ENCODE measurements around the gene MAGOH. TPM values are rescaled to one million over a fixed set of nuclear protein-coding genes. Genes with fewer than 3 reads are reported as not detected.

Gene MAGOH
- total and polyA plus RNA-seq, 9 of the 15 experiments (the other 6 are each of a cell fraction or from before 2014, with no cell fraction given) = 102 to 342 (median 135) TPM

GRCh38 chr1:53278298-53278725 lies 40.0 kb upstream of the MAGOH start (continued):
- TF ChIP-seq ZFP1 (CRISPR knock-in tag; IDR thresholded peaks at IDR 0.05) (no peak), ZNF696 (CRISPR knock-in tag; conservative IDR thresholded peaks at IDR 0.05) (no peak), HMG20A (CRISPR knock-in tag; conservative IDR thresholded peaks at IDR 0.05) (no peak), SMC3 (conservative IDR thresholded peaks at IDR 0.05; ENCODE audit: insufficient read depth, low read depth, low read length) (peak; percentile 95), STAG1 (CRISPR knock-in tag; IDR thresholded peaks at IDR 0.05; ENCODE audit: borderline replicate concordance) (peak; percentile 71; the same call in 1 of the 2 replicates), U2AF2 (optimal IDR thresholded peaks at IDR 0.05; ENCODE audit: low read depth, low read length) (no peak), MCM2 (IDR thresholded peaks at IDR 0.05; ENCODE audit: low read depth) (no peak), ELF2 (CRISPR knock-in tag; IDR thresholded peaks at IDR 0.05) (no peak), LARP7 (IDR thresholded peaks at IDR 0.05) (no peak), CCAR2 (IDR thresholded peaks at IDR 0.05; ENCODE audit: low read depth, low read length) (no peak), PCBP1 (IDR thresholded peaks at IDR 0.05; ENCODE audit: low read depth, low read length, poor library complexity, severe bottlenecking) (no peak), RB1 (IDR thresholded peaks at IDR 0.05; ENCODE audit: low read depth) (peak; percentile 29; the same call in 1 of the 2 replicates), RAD21 (CRISPR knock-in tag; conservative IDR thresholded peaks at IDR 0.05 in 1 of 2, IDR thresholded peaks at IDR 0.05 in 1 of 2) (peak; percentile 96 to 97), MYC (IDR thresholded peaks at IDR 0.05; ENCODE audit: low read depth, low read length) (0 out of 2 replicates have a peak, but pooled peaks have one; percentile 31), MYC (CRISPR knock-in tag; IDR thresholded peaks at IDR 0.05; ENCODE audit: borderline replicate concordance, low read depth) (no peak), ETS2 (tag; IDR thresholded peaks at IDR 0.05; ENCODE audit: borderline replicate concordance, poor library complexity, severe bottlenecking) (no peak), MYNN (IDR thresholded peaks at IDR 0.05) (0 out of 2 replicates have a peak, but pooled peaks have one; percentile 21), MYNN (CRISPR knock-in tag; IDR thresholded peaks at IDR 0.05) (no peak), PCBP2 (IDR thresholded peaks at IDR 0.05; ENCODE audit: low read depth, low read length, poor library complexity, severe bottlenecking) (no peak), ARID2 (IDR thresholded peaks at IDR 0.05) (0 out of 2 replicates have a peak, but pooled peaks have one; percentile 71), FOXK1 (CRISPR knock-in tag; IDR thresholded peaks at IDR 0.05; ENCODE audit: borderline replicate concordance) (no peak), NR4A1 (CRISPR knock-in tag; IDR thresholded peaks at IDR 0.05) (no peak), NR4A1 (tag; IDR thresholded peaks at IDR 0.05) (no peak), MAFF (IDR thresholded peaks at IDR 0.05; ENCODE audit: low read length) (no peak), EP300 (IDR thresholded peaks at IDR 0.05; ENCODE audit: low read length) (0 out of 2 replicates have a peak, but pooled peaks have one; percentile 5)
- TF ChIP-seq, protein P1, sequence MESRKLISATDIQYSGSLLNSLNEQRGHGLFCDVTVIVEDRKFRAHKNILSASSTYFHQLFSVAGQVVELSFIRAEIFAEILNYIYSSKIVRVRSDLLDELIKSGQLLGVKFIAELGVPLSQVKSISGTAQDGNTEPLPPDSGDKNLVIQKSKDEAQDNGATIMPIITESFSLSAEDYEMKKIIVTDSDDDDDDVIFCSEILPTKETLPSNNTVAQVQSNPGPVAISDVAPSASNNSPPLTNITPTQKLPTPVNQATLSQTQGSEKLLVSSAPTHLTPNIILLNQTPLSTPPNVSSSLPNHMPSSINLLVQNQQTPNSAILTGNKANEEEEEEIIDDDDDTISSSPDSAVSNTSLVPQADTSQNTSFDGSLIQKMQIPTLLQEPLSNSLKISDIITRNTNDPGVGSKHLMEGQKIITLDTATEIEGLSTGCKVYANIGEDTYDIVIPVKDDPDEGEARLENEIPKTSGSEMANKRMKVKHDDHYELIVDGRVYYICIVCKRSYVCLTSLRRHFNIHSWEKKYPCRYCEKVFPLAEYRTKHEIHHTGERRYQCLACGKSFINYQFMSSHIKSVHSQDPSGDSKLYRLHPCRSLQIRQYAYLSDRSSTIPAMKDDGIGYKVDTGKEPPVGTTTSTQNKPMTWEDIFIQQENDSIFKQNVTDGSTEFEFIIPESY (CRISPR knock-in tag; IDR thresholded peaks at IDR 0.05) = no peak
- TF ChIP-seq, protein P2, sequence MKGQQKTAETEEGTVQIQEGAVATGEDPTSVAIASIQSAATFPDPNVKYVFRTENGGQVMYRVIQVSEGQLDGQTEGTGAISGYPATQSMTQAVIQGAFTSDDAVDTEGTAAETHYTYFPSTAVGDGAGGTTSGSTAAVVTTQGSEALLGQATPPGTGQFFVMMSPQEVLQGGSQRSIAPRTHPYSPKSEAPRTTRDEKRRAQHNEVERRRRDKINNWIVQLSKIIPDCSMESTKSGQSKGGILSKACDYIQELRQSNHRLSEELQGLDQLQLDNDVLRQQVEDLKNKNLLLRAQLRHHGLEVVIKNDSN (CRISPR knock-in tag; IDR thresholded peaks at IDR 0.05) = no peak
- TF ChIP-seq, protein P3, sequence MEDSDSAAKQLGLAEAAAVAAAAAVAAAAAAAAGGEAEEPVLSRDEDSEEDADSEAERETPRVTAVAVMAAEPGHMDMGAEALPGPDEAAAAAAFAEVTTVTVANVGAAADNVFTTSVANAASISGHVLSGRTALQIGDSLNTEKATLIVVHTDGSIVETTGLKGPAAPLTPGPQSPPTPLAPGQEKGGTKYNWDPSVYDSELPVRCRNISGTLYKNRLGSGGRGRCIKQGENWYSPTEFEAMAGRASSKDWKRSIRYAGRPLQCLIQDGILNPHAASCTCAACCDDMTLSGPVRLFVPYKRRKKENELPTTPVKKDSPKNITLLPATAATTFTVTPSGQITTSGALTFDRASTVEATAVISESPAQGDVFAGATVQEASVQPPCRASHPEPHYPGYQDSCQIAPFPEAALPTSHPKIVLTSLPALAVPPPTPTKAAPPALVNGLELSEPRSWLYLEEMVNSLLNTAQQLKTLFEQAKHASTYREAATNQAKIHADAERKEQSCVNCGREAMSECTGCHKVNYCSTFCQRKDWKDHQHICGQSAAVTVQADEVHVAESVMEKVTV (CRISPR knock-in tag; IDR thresholded peaks at IDR 0.05) = peak; percentile 90

Measured in K562 (cell line).